ENCODE measurements around the gene LRP1B.

DNA sequence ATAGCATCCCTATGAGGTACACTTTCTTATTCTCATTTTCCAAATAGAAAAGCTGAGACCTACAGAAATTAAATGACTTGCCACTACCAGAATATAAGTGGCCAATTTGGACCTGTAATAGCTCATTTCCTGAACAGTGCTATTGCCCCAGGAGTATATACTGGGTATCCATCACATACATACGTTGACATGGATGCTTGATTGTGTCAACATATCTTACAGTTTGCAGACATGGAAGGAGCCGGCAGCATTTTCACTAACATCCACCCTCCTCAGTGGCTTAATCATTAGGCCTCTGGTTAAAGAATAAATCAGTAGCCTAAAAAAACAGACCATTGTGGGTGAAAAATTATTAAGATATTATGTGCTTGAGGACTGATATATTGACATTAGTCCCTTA is 829.3 kb downstream of the LRP1B start:
- TF ChIP-seq, protein P1, sequence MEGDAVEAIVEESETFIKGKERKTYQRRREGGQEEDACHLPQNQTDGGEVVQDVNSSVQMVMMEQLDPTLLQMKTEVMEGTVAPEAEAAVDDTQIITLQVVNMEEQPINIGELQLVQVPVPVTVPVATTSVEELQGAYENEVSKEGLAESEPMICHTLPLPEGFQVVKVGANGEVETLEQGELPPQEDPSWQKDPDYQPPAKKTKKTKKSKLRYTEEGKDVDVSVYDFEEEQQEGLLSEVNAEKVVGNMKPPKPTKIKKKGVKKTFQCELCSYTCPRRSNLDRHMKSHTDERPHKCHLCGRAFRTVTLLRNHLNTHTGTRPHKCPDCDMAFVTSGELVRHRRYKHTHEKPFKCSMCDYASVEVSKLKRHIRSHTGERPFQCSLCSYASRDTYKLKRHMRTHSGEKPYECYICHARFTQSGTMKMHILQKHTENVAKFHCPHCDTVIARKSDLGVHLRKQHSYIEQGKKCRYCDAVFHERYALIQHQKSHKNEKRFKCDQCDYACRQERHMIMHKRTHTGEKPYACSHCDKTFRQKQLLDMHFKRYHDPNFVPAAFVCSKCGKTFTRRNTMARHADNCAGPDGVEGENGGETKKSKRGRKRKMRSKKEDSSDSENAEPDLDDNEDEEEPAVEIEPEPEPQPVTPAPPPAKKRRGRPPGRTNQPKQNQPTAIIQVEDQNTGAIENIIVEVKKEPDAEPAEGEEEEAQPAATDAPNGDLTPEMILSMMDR (conservative IDR thresholded peaks at IDR 0.05 in 1 of 2, IDR thresholded peaks at IDR 0.05 in 1 of 2; ENCODE audit: extremely low read depth in 1 of 2, insufficient read depth in 1 of 2, low read depth in 1 of 2, low read length in 2 of 2): no peak
- TF ChIP-seq EZH2 (IDR thresholded peaks at IDR 0.05; ENCODE audit: borderline replicate concordance, low read length): no peak
